Stomach (tissue), 9 donors: ENCODE results near the gene EYA2. TPM values are rescaled to one million over a fixed set of nuclear protein-coding genes. Genes with fewer than 3 reads are reported as not detected.

ENCODE experiments used
- DNase-seq, 2 donors: peaks; one replicate each; pipeline versions ENCODE4 v3.0.0 to v3.0.0-alpha.2; 2013 to 2019
- H3K27ac ChIP-seq, 5 donors: fragments of 200-600 bp in 4 of 5; sonication (generic) in 4 of 5; one replicate each; pipeline ENCODE4 v1.5.1; 2013 to 2019; ENCODE audit warnings: mild to moderate bottlenecking in 1 of 5, moderate library complexity in 1 of 5
- H3K27me3 ChIP-seq, 3 donors: fragments of 200-600 bp; sonication (generic); one replicate each; pipeline ENCODE4 v1.5.1; 2017 to 2019; ENCODE audit warnings: mixed run types in 1 of 3
- H3K36me3 ChIP-seq, 4 donors: fragments of 200-600 bp; sonication (generic); 1 replicate in 3 of 4; 2 replicates in 1 of 4; pipeline ENCODE4 v1.5.1; 2016 to 2019
- H3K4me1 ChIP-seq, 4 donors: fragments of 200-600 bp; sonication (generic); one replicate each; pipeline ENCODE4 v1.5.1; 2016 to 2019
- H3K4me3 ChIP-seq, 4 donors: fragments of 200-600 bp; sonication (generic) in 3 of 4; one replicate each; pipeline ENCODE4 v1.5.1; 2016 to 2019; ENCODE audit warnings: mild to moderate bottlenecking in 1 of 4
- H3K9me3 ChIP-seq, 4 donors: fragments of 200-600 bp; sonication (generic); one replicate each; pipeline ENCODE4 v1.5.1; 2016 to 2019
- CTCF ChIP-seq, 7 experiments: fragments of 450-650 bp in 4 of 7; fragments of 200-600 bp in 3 of 7; sonication (generic) in 3 of 7; IDR thresholded peaks; one replicate each; pipeline ENCODE4 v1.5.1; 2016 to 2019; ENCODE audit warnings: antibody characterized with exemption in 7 of 7, control low read depth in 2 of 7, mild to moderate bottlenecking in 1 of 7
- EP300 ChIP-seq: sonication (generic); formaldehyde crosslinking; IDR thresholded peaks from one replicate; pipeline ENCODE4 v1.6.1; 2017; ENCODE audit warnings: antibody characterized with exemption
- POLR2A ChIP-seq, 4 donors: fragments of 450-650 bp; IDR thresholded peaks; one replicate each; pipeline ENCODE4 v1.6.1; 2016; ENCODE audit warnings: antibody characterized with exemption in 4 of 4, control low read depth in 2 of 4, mild to moderate bottlenecking in 1 of 4, moderate library complexity in 1 of 4
- POLR2AphosphoS5 ChIP-seq, 3 donors: sonication (generic); formaldehyde crosslinking; IDR thresholded peaks; one replicate each; pipeline ENCODE4 v1.6.1; 2016; ENCODE audit warnings: antibody characterized with exemption in 3 of 3
- WGBS, 5 donors: extraction: QIAGEN DNeasy Blood & Tissue Kit in 3 of 5; methylation state at CpG; one replicate each; pipeline versions ENCODE4 v1.1.5 to v1.1.7; 2013 to 2018; 5-methylcytosine and 5-hydroxymethylcytosine counted together
- intact Hi-C: fragments of 100-400 bp; cut with DNase I; formaldehyde crosslinking; loops from one replicate; pipeline ENCODE4 v1.15.1; 2023; ENCODE audit warnings: low total_unique reads
- polyA plus RNA-seq, 3 donors: library from polyadenylated mRNA; stranded (reverse); fragments of 200-250 nt; gene quantifications; one replicate each; pipeline ENCODE4 v1.2.3, GENCODE V29; 2013
- total RNA-seq, 5 donors: library from RNA; depleted of rRNA; stranded (reverse); fragments of >200 nt; gene quantifications; one replicate each; pipeline versions ENCODE4 v1.1.0 to v1.2.3, GENCODE V29; 2014 to 2016
- donor health status: healthy with polysubstance abuse.
- donor health status: Bipolar disorder and iron deficiency.
- donor health status: healthy.

The EYA2 gene
- total and polyA plus RNA-seq, 8 donors: 1.8 to 86.2 (median 5.5) TPM

- Histone ChIP-seq H3K9me3 (no peaks in the 10 kb centered on the region), H3K27me3 (peaks cover 0 to 5% (median 0%) of the 10 kb centered on the region in 3 donors), H3K4me3 (no peak overlapping the region), H3K4me1 (no peaks in the 10 kb centered on the region), H3K27ac (no peak overlapping the region), H3K36me3 (no peaks in the 10 kb centered on the region)
- intact Hi-C loops: no loop called here
- no peak for TF ChIP-seq POLR2A (IDR thresholded peaks at IDR 0.05)
- TF ChIP-seq CTCF (IDR thresholded peaks at IDR 0.05): no peak
- TF ChIP-seq EP300: no peak
- no peak for TF ChIP-seq POLR2AphosphoS5 (IDR thresholded peaks at IDR 0.05)
- DNase-seq: no peak
- 39 to 92% (median 78%) methylated on average over 2 to 3 of the region's 3 CpGs for WGBS, 5 donors
These were observed 44.7 kb downstream of the EYA2 start for GRCh38 chr20:46939031-46939965.

- peaks cover 0 to 11% (median 0%) of the 10 kb centered on the region in 3 donors for H3K27me3 ChIP-seq
- DNase-seq: no peak
- H3K4me3 ChIP-seq: no peak overlapping the region
- H3K36me3 ChIP-seq: no peaks in the 10 kb centered on the region
- no peak overlapping the region for H3K27ac ChIP-seq
- intact Hi-C loops: no loop called here
- WGBS, 5 donors: 66 to 71% (median 69%) methylated on average over 6 to 10 of the region's 10 CpGs
- H3K9me3 ChIP-seq: no peaks in the 10 kb centered on the region
- no peak for TF ChIP-seq POLR2A (IDR thresholded peaks at IDR 0.05)
- no peak for TF ChIP-seq CTCF (IDR thresholded peaks at IDR 0.05)
- no peak for TF ChIP-seq EP300
- TF ChIP-seq POLR2AphosphoS5 (IDR thresholded peaks at IDR 0.05): no peak
- H3K4me1 ChIP-seq: no peaks in the 10 kb centered on the region
These were observed 46.0 kb downstream of the EYA2 start for GRCh38 chr20:46940616-46941015.

GRCh38 chr20:46941404-46941803, 46.8 kb downstream of the EYA2 start:
- Histone ChIP-seq H3K36me3 (no peaks in the 10 kb centered on the region), H3K4me3 (no peak overlapping the region), H3K27me3 (peaks cover 0 to 11% (median 0%) of the 10 kb centered on the region in 3 donors), H3K9me3 (no peaks in the 10 kb centered on the region), H3K4me1 (no peaks in the 10 kb centered on the region), H3K27ac (no peak overlapping the region)
- WGBS, 5 donors: 84 to 94% (median 91%) methylated on average over 2 of the region's 2 CpGs
- intact Hi-C loops: no loop called here
- DNase-seq: no peak
- TF ChIP-seq POLR2AphosphoS5 (IDR thresholded peaks at IDR 0.05): no peak
- TF ChIP-seq POLR2A (IDR thresholded peaks at IDR 0.05): no peak
- no peak for TF ChIP-seq CTCF (IDR thresholded peaks at IDR 0.05)
- no peak for TF ChIP-seq EP300

DNA sequence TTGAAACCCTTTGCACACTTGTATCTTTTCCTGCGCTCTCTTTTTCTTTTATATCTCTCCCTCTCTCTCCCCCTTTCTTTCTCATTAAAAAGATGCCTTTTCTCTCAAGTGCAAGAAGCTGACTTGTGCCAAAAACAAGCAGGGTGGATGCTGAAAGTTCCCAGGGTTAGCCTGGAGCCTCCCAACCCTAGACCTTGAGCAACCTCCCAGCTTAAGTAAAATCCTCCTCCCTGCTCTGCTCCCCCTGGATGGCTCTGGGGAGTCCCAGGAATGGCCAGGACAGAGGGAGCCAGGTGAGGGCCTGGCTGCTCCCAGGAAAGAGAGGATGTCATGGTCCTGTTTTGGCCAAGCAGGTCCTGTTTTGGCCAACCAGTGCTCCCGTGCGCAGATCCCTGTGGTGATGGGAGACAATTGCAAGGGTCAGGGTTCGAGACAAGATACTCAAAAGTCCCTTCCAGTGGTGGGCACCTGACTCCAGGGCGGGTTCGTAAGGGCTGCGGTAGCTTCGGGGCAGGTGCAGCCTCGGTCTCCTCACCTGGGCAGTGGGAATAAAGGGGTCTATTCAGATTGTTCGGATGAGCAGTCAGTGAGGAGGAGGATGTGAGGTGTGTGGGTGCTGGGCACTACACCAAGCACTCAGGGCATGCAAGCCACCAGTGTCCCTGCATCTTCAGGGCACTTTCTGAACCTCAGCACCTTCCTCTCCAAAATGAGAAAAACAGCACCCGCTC, 49.4 kb downstream of the EYA2 start:
- TF ChIP-seq CTCF (IDR thresholded peaks at IDR 0.05) (no peak), EP300 (no peak), POLR2A (IDR thresholded peaks at IDR 0.05) (no peak)
- Histone ChIP-seq H3K36me3 (no peaks in the 10 kb centered on the region), H3K27ac (no peak overlapping the region), H3K9me3 (no peaks in the 10 kb centered on the region), H3K27me3 (peaks cover 0 to 11% (median 0%) of the 10 kb centered on the region in 3 donors), H3K4me1 (no peaks in the 10 kb centered on the region), H3K4me3 (no peak overlapping the region)
- intact Hi-C loops: no loop called here
- 89 to 95% (median 91%) methylated on average over 10 to 11 of the region's 11 CpGs for WGBS, 5 donors
- no peak for DNase-seq
